OCI-M2 (cell line): ENCODE data around the gene FOXE3.
"Not testable (repeated sequence)": the region's sequence is repeated elsewhere in the genome, so short reads cannot be mapped to it uniquely, and the experiment has no call there.

Experiments used
- DNase-seq: peaks from one replicate; lab custom pipeline; 2025; ENCODE audit not compliant: unreplicated experiment; lab: John Stamatoyannopoulos, UW

FOXE3 gene

GRCh38 chr1:47445823-47446550, 29.9 kb downstream of the FOXE3 start:
- no peak for DNase-seq

GRCh38 chr1:47448462-47449222, 32.6 kb downstream of the FOXE3 start:
- DNase-seq: no peak

GRCh38 chr1:47449822-47450552, 33.9 kb downstream of the FOXE3 start:
- DNase-seq: no peak

GRCh38 chr1:47450606-47451005, 34.5 kb downstream of the FOXE3 start:
- DNase-seq: no peak

- no peak for DNase-seq
These were observed 36.3 kb downstream of the FOXE3 start for GRCh38 chr1:47452426-47452825.

GRCh38 chr1:47453910-47454309, 37.8 kb downstream of the FOXE3 start:
- DNase-seq: not testable (repeated sequence)

- DNase-seq: no peak
These were observed 40.2 kb downstream of the FOXE3 start for GRCh38 chr1:47456250-47456649.

- not testable (repeated sequence) for DNase-seq
These were observed 41.5 kb downstream of the FOXE3 start for GRCh38 chr1:47457547-47457946.

GRCh38 chr1:47459253-47459788, 43.2 kb downstream of the FOXE3 start:
- no peak for DNase-seq

GRCh38 chr1:47460040-47460439, 44.0 kb downstream of the FOXE3 start:
- DNase-seq: no peak

GRCh38 chr1:47460456-47460855, 44.4 kb downstream of the FOXE3 start:
- DNase-seq: no peak

GRCh38 chr1:47465605-47466004, 49.5 kb downstream of the FOXE3 start:
- no peak for DNase-seq
